HCT116 (cell line): ENCODE measurements around the gene PPFIA2. TPM values are rescaled to one million over a fixed set of nuclear protein-coding genes. Genes with fewer than 3 reads are reported as not detected.

ENCODE experiments used
- ATAC-seq: fragments of 200-7000 bp; cut with Tn5 transposase; 2 replicates; pipeline ENCODE4 v1.9.1; 2020; ENCODE audit warnings: mild to moderate bottlenecking, moderate library complexity
- BruUV-seq: library from RNA; stranded (reverse); fragments of 400-500 nt; replicated peaks from 2 replicates; lab custom pipeline; 2021; lab: Mats Ljungman, UMichigan
- CTCF ChIA-PET: fragments of 300-600 bp; sonication (Branson Sonifier 250); formaldehyde crosslinking; loops from one replicate; lab custom pipeline; 2021; ENCODE audit warnings: antibody characterized with exemption; lab: Charles Lee
- POLR2A ChIA-PET: fragments of 300-600, 350-600 bp; sonication (Branson Sonifier 250); formaldehyde crosslinking; loops from one replicate; lab custom pipeline; 2021; ENCODE audit warnings: antibody characterized with exemption; lab: Charles Lee
- RAD21 ChIA-PET, 2 experiments: fragments of 300-600 bp; sonication (Branson Sonifier 250); formaldehyde crosslinking; loops; one replicate each; lab custom pipeline; 2023; ENCODE audit warnings: low total read pairs in 2 of 2; ENCODE audit not compliant: uncharacterized antibody in 2 of 2, unreplicated experiment in 2 of 2, low non-redundant PET in 1 of 2; lab: Charles Lee
- DNase-seq: peaks from one replicate; pipeline ENCODE4 v3.0.0-alpha.2; 2010; ENCODE audit warnings: low read depth, low spot score
- H2AFZ ChIP-seq: fragments of 200-600 bp; shearing (Covaris generic), sonication (generic); 2 replicates; pipeline ENCODE4 v1.6.1; 2017; ENCODE audit warnings: low read depth, mixed run types, mixed read lengths, antibody characterized with exemption, low read length; ENCODE audit not compliant: poor library complexity, severe bottlenecking
- H3K27ac ChIP-seq: 2 replicates; pipeline ENCODE4 v1.5.1; 2012; ENCODE audit warnings: low read depth, low read length
- H3K27me3 ChIP-seq: fragments of 200-600 bp; sonication (generic); 2 replicates; pipeline ENCODE4 v1.6.1; 2016; ENCODE audit warnings: mixed run types, low read length, mixed read lengths; ENCODE audit not compliant: insufficient read depth
- H3K36me3 ChIP-seq, 2 experiments: fragments of 200-500 bp in 1 of 2; fragments of 200-600 bp in 1 of 2; sonication (Bioruptor generic) in 1 of 2; sonication (generic) in 1 of 2; 2 replicates each; pipeline versions ENCODE4 v1.5.1 to v1.6.1; 2014 to 2016; ENCODE audit warnings: low read length in 2 of 2, inconsistent platforms in 1 of 2, mixed read lengths in 1 of 2, mixed run types in 1 of 2; ENCODE audit not compliant: insufficient read depth in 2 of 2, control insufficient read depth in 1 of 2
- H3K4me1 ChIP-seq, 2 experiments: fragments of 200-600 bp in 1 of 2; sonication (generic) in 1 of 2; 2 replicates each; pipeline versions ENCODE4 v1.5.1 to v1.6.1; 2012 to 2017; ENCODE audit warnings: low read length in 2 of 2, inconsistent platforms in 1 of 2, mild to moderate bottlenecking in 1 of 2, mixed read lengths in 1 of 2, mixed run types in 1 of 2, moderate library complexity in 1 of 2; ENCODE audit not compliant: insufficient read depth in 2 of 2, control insufficient read depth in 1 of 2
- H3K4me2 ChIP-seq: fragments of 200-600 bp; sonication (generic); 2 replicates; pipeline ENCODE4 v1.6.1; 2017; ENCODE audit warnings: mixed run types, low read length, mixed read lengths
- H3K4me3 ChIP-seq, 2 experiments: fragments of 200-600 bp in 1 of 2; sonication (generic) in 1 of 2; replicated peaks in 1 of 2; 2 replicates each; pipeline ENCODE4 v1.5.1; 2011 to 2016; ENCODE audit warnings: low read length in 2 of 2, control low read depth in 1 of 2, low read depth in 1 of 2, mild to moderate bottlenecking in 1 of 2, mixed read lengths in 1 of 2, mixed run types in 1 of 2
- H3K79me2 ChIP-seq: fragments of 200-600 bp; sonication (generic); 2 replicates; pipeline ENCODE4 v1.6.1; 2017; ENCODE audit warnings: mild to moderate bottlenecking, mixed run types, low read length, moderate library complexity, mixed read lengths; ENCODE audit not compliant: insufficient read depth
- H3K9ac ChIP-seq: fragments of 200-600 bp; sonication (generic); 2 replicates; pipeline ENCODE4 v1.6.1; 2016; ENCODE audit warnings: low read length, mixed read lengths
- H3K9me2 ChIP-seq: fragments of 200-600 bp; sonication (generic), shearing (Covaris generic); 2 replicates; pipeline ENCODE4 v1.6.1; 2017; ENCODE audit warnings: mixed run types, mild to moderate bottlenecking, moderate library complexity; ENCODE audit not compliant: insufficient read depth
- H3K9me3 ChIP-seq, 2 experiments: fragments of 200-500 bp in 1 of 2; fragments of 200-600 bp in 1 of 2; sonication (Bioruptor generic) in 1 of 2; sonication (generic) in 1 of 2; 2 replicates each; pipeline ENCODE4 v1.6.1; 2014 to 2017; ENCODE audit warnings: low read length in 2 of 2, mixed read lengths in 2 of 2, inconsistent platforms in 1 of 2, low read depth in 1 of 2, mild to moderate bottlenecking in 1 of 2, mixed run types in 1 of 2, moderate library complexity in 1 of 2; ENCODE audit not compliant: control insufficient read depth in 1 of 2, insufficient read depth in 1 of 2
- H4K20me1 ChIP-seq: fragments of 200-600 bp; sonication (generic), shearing (Covaris generic); 2 replicates; pipeline ENCODE4 v1.6.1; 2017; ENCODE audit warnings: mixed run types, mild to moderate bottlenecking, moderate library complexity; ENCODE audit not compliant: insufficient read depth
- CTCF ChIP-seq, 3 experiments: fragments of 200-600 bp in 1 of 3; sonication (generic) in 1 of 3; IDR thresholded peaks in 2 of 3; conservative IDR thresholded peaks in 1 of 3; 2 replicates each; pipeline ENCODE4 v1.5.1; 2012 to 2017; ENCODE audit warnings: low read depth in 2 of 3, low read length in 2 of 3, antibody characterized with exemption in 1 of 3, borderline replicate concordance in 1 of 3, control low read depth in 1 of 3, mild to moderate bottlenecking in 1 of 3, mixed read lengths in 1 of 3, mixed run types in 1 of 3, moderate library complexity in 1 of 3; ENCODE audit not compliant: insufficient read depth in 1 of 3
- EGR1 ChIP-seq: IDR thresholded peaks from 2 replicates; pipeline ENCODE4 v1.6.1; 2012; ENCODE audit warnings: low read depth
- ELF1 ChIP-seq: IDR thresholded peaks from 2 replicates; pipeline ENCODE4 v1.6.1; 2012; ENCODE audit warnings: low read depth, borderline replicate concordance
- FOSL1 ChIP-seq: IDR thresholded peaks from 2 replicates; pipeline ENCODE4 v1.6.1; 2012; ENCODE audit warnings: low read depth
- POLR2A ChIP-seq: IDR thresholded peaks from 2 replicates; pipeline ENCODE4 v1.7.0; 2011; ENCODE audit warnings: borderline replicate concordance; ENCODE audit not compliant: insufficient read depth, insufficient read length; ENCODE audit errors: extremely low read depth
- POLR2AphosphoS5 ChIP-seq: IDR thresholded peaks from 2 replicates; pipeline ENCODE4 v1.6.1; 2011; ENCODE audit warnings: mild to moderate bottlenecking, low read depth, low read length, moderate library complexity
- REST ChIP-seq: IDR thresholded peaks from 2 replicates; pipeline ENCODE4 v1.6.1; 2012; ENCODE audit warnings: low read depth
- SIN3A ChIP-seq: IDR thresholded peaks from 2 replicates; pipeline ENCODE4 v1.6.1; 2012; ENCODE audit warnings: low read depth
- SP1 ChIP-seq: IDR thresholded peaks from 2 replicates; pipeline ENCODE4 v1.6.1; 2012; ENCODE audit warnings: low read depth
- SRF ChIP-seq: IDR thresholded peaks from 2 replicates; pipeline ENCODE4 v1.6.1; 2012; ENCODE audit warnings: low read depth
- TCF7L2 ChIP-seq: IDR thresholded peaks from 2 replicates; pipeline ENCODE4 v1.7.0; 2011; ENCODE audit warnings: borderline replicate concordance, inconsistent platforms; ENCODE audit not compliant: insufficient read depth, insufficient read length; ENCODE audit errors: extremely low read depth
- ZFX ChIP-seq: fragments of 450-650 bp; IDR thresholded peaks from 2 replicates; pipeline ENCODE4 v1.6.1; 2017
- intact Hi-C: fragments of 100-400 bp; cut with micrococcal nuclease; formaldehyde crosslinking; loops from 2 replicates; pipeline ENCODE4 v1.10.0; 2022
- total RNA-seq: library from RNA; stranded (reverse); gene quantifications from one replicate; pipeline ENCODE4 v1.2.1, GENCODE V29; 2021; ENCODE audit not compliant: unreplicated experiment

Gene PPFIA2
- total RNA-seq, 1 experiment from 2014 or later = not detected

- no peaks in the 10 kb centered on the region for H3K9me2 ChIP-seq
- H3K79me2 ChIP-seq = no peaks in the 10 kb centered on the region
- BruUV-seq = no TSS peak
- H3K36me3 ChIP-seq = no peaks in the 10 kb centered on the region
- POLR2A ChIA-PET = no interaction called here
- RAD21 ChIA-PET = no interaction called here
- no peak overlapping the region for H3K4me2 ChIP-seq
- H4K20me1 ChIP-seq = no peaks in the 10 kb centered on the region
- H3K4me1 ChIP-seq = no peaks in the 10 kb centered on the region
- H3K27ac ChIP-seq = no peak overlapping the region
- H3K4me3 ChIP-seq = no peak overlapping the region
- CTCF ChIA-PET = no interaction called here
- no peaks in the 10 kb centered on the region for H3K27me3 ChIP-seq
- ATAC-seq (no peak), DNase-seq (no peak)
- intact Hi-C loops = no loop called here
- no peaks in the 10 kb centered on the region for H3K9me3 ChIP-seq
- H2AFZ ChIP-seq = no peak overlapping the region
- H3K9ac ChIP-seq = no peak overlapping the region
- TF ChIP-seq REST (no peak), POLR2AphosphoS5 (no peak), TCF7L2 (no peak), SIN3A (no peak), EGR1 (no peak), ZFX (no peak), CTCF (IDR thresholded peaks at IDR 0.05 in 2 of 3, conservative IDR thresholded peaks at IDR 0.05 in 1 of 3; ENCODE audit: borderline replicate concordance in 1 of 3, insufficient read depth in 1 of 3, low read depth in 2 of 3, low read length in 2 of 3) (no peak), SRF (no peak), FOSL1 (no peak), POLR2A (no peak), ELF1 (no peak), SP1 (no peak)
These were observed 484.3 kb downstream of the PPFIA2 start for GRCh38 chr12:81274637-81275529.
